Activated T-helper 1 cell treated with anti-CD3 and anti-CD28 coated beads, Interleukin-12 subunit alpha, Interleukin-12 subunit beta, Interleukin-2, Interleukin-4 antibody, amounts not matched to agents 30 ng/mL and 10 ng/mL and 1 ng/mL, durations not matched to agents 14 hours and 24 hours and 36 hours (primary cell): ENCODE results near the gene ABHD16B. TPM values are rescaled to one million over a fixed set of nuclear protein-coding genes. Genes with fewer than 3 reads are reported as not detected.

ENCODE experiments used
- DNase-seq: peaks from one replicate; pipeline ENCODE4 v3.0.0; 2021; ENCODE audit warnings: low spot score
- H3K27ac Mint-ChIP-seq: one replicate; pipeline ENCODE4 v1.8.0; 2021; ENCODE audit warnings: mild to moderate bottlenecking, mixed read lengths
- H3K27me3 Mint-ChIP-seq: one replicate; pipeline ENCODE4 v1.8.0; 2022; ENCODE audit warnings: mild to moderate bottlenecking, moderate library complexity, mixed read lengths; ENCODE audit not compliant: insufficient read depth
- H3K36me3 Mint-ChIP-seq: one replicate; pipeline ENCODE4 v1.8.0; 2021; ENCODE audit warnings: low read depth, mixed read lengths
- H3K4me1 Mint-ChIP-seq: one replicate; pipeline ENCODE4 v1.8.0; 2021; ENCODE audit warnings: low read depth, mixed read lengths
- H3K4me3 Mint-ChIP-seq: one replicate; pipeline ENCODE4 v1.8.0; 2021; ENCODE audit warnings: mild to moderate bottlenecking, moderate library complexity, mixed read lengths
- H3K9me3 Mint-ChIP-seq: one replicate; pipeline ENCODE4 v1.8.0; 2021; ENCODE audit warnings: mixed read lengths
- intact Hi-C: fragments of 100-400 bp; cut with micrococcal nuclease; formaldehyde crosslinking; loops from one replicate; pipeline ENCODE4 v1.15.1; 2024
- total RNA-seq: library from RNA; stranded (reverse); gene quantifications from 2 replicates; pipeline ENCODE4 v1.2.3, GENCODE V29; 2022

ABHD16B gene
- total RNA-seq, 1 donor from 2014 or later: not detected

DNA sequence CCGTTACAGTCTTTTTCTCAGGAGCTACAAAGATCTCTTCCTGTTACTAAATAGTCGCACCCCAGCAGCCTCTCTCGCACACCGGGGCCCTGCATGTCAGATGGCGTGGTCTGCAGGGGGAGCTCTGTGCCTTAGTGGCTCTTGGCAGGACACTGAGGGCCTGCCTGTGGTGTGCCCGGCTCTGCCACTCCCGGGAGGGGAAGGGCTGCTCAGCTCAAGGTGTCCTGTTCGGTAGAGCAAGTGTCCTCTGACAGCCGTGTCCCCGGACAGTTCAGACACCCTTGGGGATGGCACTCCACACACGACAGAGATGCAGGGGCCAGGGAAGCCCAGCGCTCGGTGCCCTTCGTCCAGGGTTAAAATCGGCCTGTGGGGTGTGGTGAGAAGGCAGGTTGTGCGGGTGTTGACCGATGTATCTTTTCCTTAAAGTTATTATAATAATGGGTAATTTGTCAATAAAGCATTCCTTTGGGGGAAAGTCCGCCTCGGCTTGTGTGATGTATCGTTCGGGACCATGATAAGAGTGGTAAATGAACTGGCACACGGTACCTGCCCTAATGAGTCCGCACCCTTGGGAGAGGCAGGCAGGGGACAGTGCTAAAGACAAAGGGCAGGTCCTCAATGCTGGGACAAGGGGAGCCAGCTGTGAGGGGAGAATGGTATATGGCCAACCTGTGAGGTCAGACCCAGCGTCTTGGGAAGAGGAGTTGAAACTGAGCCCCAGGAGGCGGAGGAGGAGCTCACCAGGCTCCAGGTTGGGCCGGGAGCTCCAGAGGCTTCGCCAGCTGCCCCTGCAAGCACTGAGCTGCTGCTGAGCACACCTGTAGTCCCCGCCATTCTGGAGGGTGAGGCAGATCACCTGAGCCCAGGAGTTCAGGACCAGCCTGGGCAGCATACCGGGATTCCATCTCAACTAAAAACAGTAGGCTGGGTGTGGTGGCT, 30.0 kb downstream of the ABHD16B start:
- Mint-ChIP-seq H3K9me3 (no peaks in the 10 kb centered on the region), H3K27me3 (peaks cover 1% of the 10 kb centered on the region), H3K36me3 (peaks cover 24% of the 10 kb centered on the region), H3K4me3 (no peak overlapping the region), H3K27ac (no peak overlapping the region), H3K4me1 (peaks cover 13% of the 10 kb centered on the region)
- intact Hi-C loops: no loop called here
- DNase-seq: no peak

GRCh38 chr20:63892402-63892801, 31.1 kb downstream of the ABHD16B start:
- intact Hi-C loops: no loop called here
- Mint-ChIP-seq H3K9me3 (no peaks in the 10 kb centered on the region), H3K4me3 (no peak overlapping the region), H3K27me3 (peaks cover under 1% of the 10 kb centered on the region), H3K36me3 (peaks cover 26% of the 10 kb centered on the region), H3K27ac (no peak overlapping the region), H3K4me1 (peaks cover 23% of the 10 kb centered on the region)
- DNase-seq: no peak

DNA sequence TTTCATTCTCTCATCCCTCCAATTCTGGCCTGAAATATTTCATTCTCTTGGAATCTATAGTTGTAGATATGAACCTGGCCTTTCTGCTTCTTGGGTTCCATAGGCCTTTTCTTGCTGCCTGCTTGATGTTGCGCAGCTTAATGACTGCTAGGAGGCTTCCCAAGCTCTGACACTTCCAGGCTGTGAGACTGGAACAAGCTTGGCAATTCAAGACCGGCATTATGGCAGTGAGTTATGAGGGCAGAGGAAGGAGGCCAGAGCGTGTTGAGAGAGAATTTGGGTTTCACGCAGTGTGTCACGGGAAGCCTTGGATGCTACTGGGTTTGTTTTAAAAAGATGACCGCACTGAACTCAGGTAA, 32.7 kb downstream of the ABHD16B start:
- intact Hi-C loops: loop anchor here (1.0 kb wide), 2 partner anchors 266 to 341 kb away; no protein-coding TSS in a partner anchor
- DNase-seq: no peak
- no peaks in the 10 kb centered on the region for H3K9me3 Mint-ChIP-seq
- H3K4me3 Mint-ChIP-seq: peak overlapping the region; percentile 85
- peaks cover 38% of the 10 kb centered on the region for H3K4me1 Mint-ChIP-seq
- H3K27ac Mint-ChIP-seq: peak overlapping the region; percentile 85
- peaks cover 31% of the 10 kb centered on the region for H3K36me3 Mint-ChIP-seq
- H3K27me3 Mint-ChIP-seq: no peaks in the 10 kb centered on the region

- Mint-ChIP-seq H3K9me3 (no peaks in the 10 kb centered on the region), H3K4me1 (peaks cover 42% of the 10 kb centered on the region), H3K27me3 (no peaks in the 10 kb centered on the region), H3K36me3 (peaks cover 26% of the 10 kb centered on the region), H3K4me3 (peak within 1 kb of the TSS; percentile 89), H3K27ac (peak within 1 kb of the TSS; percentile 96)
- peak; percentile 98 for DNase-seq
- intact Hi-C loops: loop anchor here (1.0 to 5.0 kb wide), 5 partner anchors 62 to 341 kb away; partner anchors contain the start of genes RGS19, TCEA2 and UCKL1
Measured at GRCh38 chr20:63894358-63895201, 33.3 kb downstream of the ABHD16B start, which contains the start of gene DNAJC5. Gene DNAJC5 (plus strand): TSS chr20:63895126. CDS start chr20:63928346, 33,220 bp downstream.

- peak overlapping the region; percentile 89 for H3K4me3 Mint-ChIP-seq
- H3K4me1 Mint-ChIP-seq: peaks cover 42% of the 10 kb centered on the region
- H3K27ac Mint-ChIP-seq: peak overlapping the region; percentile 96
- DNase-seq: no peak
- no peaks in the 10 kb centered on the region for H3K27me3 Mint-ChIP-seq
- intact Hi-C loops: loop anchor here (1.0 to 5.0 kb wide), 3 partner anchors 61 to 182 kb away; partner anchors contain the start of genes RGS19, TCEA2 and UCKL1
- H3K9me3 Mint-ChIP-seq: no peaks in the 10 kb centered on the region
- H3K36me3 Mint-ChIP-seq: peaks cover 19% of the 10 kb centered on the region
Measured at GRCh38 chr20:63895202-63895951, 34.1 kb downstream of the ABHD16B start.

DNA sequence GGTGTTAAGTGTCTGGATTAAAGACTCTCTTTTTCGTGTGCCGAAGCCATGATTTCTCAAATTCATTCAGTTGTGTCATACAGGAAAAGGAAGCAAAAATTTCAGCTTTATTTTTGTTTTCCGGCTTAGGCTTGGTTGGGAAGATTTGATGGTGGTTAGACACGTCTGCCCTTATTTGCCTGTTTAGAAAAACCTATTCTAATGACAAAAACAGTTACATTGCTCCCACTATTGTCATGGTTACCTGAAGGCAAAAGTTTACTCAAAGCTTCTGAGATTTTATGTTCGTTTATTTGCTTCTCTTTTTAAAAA, 34.6 kb downstream of the ABHD16B start:
- Mint-ChIP-seq H3K4me1 (peaks cover 45% of the 10 kb centered on the region), H3K9me3 (no peaks in the 10 kb centered on the region), H3K27ac (peak overlapping the region; percentile 96)

GRCh38 chr20:63896264-63897105, 35.2 kb downstream of the ABHD16B start:
- peak overlapping the region; percentile 89 for H3K4me3 Mint-ChIP-seq
- H3K27me3 Mint-ChIP-seq: no peaks in the 10 kb centered on the region
- intact Hi-C loops: loop anchor here (1.0 to 5.0 kb wide), 5 partner anchors 24 to 359 kb away; partner anchors contain the start of genes PTK6, RGS19 and TPD52L2
- peaks cover 50% of the 10 kb centered on the region for H3K4me1 Mint-ChIP-seq
- DNase-seq: no peak
- peak overlapping the region; percentile 96 for H3K27ac Mint-ChIP-seq
- peaks cover 18% of the 10 kb centered on the region for H3K36me3 Mint-ChIP-seq
- H3K9me3 Mint-ChIP-seq: no peaks in the 10 kb centered on the region

More for the DNA sequence above, 34.6 kb downstream of the ABHD16B start:
- Mint-ChIP-seq H3K36me3 (peaks cover 19% of the 10 kb centered on the region), H3K27me3 (no peaks in the 10 kb centered on the region), H3K4me3 (peak overlapping the region; percentile 89)
- DNase-seq: no peak
- intact Hi-C loops: loop anchor here (1.0 to 5.0 kb wide), 7 partner anchors 23 to 359 kb away; partner anchors contain the start of genes PTK6, RGS19, TCEA2 and TPD52L2

DNA sequence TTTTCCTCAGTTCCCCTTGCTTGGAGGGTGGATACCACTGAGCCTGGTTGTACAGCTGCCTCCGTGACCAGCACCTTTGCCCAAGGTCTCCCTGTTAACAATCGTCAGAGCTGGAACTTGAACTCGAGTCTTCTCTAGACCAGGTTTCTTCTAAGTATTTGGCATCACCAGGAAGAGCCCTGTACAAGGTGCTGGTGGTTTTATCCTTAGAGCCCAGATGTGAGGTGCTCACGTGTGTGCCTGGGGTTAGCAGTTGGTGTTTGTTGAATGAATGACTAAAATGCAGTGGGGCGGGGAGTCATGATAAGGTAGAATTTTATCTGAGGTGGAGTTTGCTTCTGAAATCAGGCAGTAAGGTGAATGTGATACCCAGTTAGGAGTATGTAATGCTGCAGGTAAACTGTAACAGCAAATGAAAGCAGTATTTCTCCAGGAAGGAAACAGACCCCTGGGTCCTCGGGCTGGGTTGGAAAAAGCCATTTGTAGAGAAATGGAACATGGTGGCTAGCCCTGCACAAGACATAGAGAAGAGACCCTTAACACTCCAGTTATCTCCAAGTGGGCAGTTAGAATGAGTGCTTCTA, 36.8 kb downstream of the ABHD16B start:
- no peak for DNase-seq
- H3K27ac Mint-ChIP-seq: no peak overlapping the region
- peaks cover 17% of the 10 kb centered on the region for H3K36me3 Mint-ChIP-seq
- H3K27me3 Mint-ChIP-seq: no peaks in the 10 kb centered on the region
- intact Hi-C loops: loop anchor here (2.0 to 5.0 kb wide), 2 partner anchors 25 to 179 kb away; partner anchors contain the start of gene RGS19
- H3K4me1 Mint-ChIP-seq: peaks cover 60% of the 10 kb centered on the region
- H3K9me3 Mint-ChIP-seq: no peaks in the 10 kb centered on the region
- H3K4me3 Mint-ChIP-seq: peak overlapping the region; percentile 0

- Mint-ChIP-seq H3K27me3 (no peaks in the 10 kb centered on the region), H3K4me3 (no peak overlapping the region), H3K27ac (peak overlapping the region; percentile 34), H3K4me1 (peaks cover 64% of the 10 kb centered on the region), H3K36me3 (peaks cover 17% of the 10 kb centered on the region), H3K9me3 (no peaks in the 10 kb centered on the region)
- intact Hi-C loops: loop anchor here (5.0 kb wide), 1 partner anchor 178 kb away; the partner anchor contains the start of gene RGS19
- DNase-seq: no peak
Measured at GRCh38 chr20:63898882-63899558, 37.7 kb downstream of the ABHD16B start.

DNA sequence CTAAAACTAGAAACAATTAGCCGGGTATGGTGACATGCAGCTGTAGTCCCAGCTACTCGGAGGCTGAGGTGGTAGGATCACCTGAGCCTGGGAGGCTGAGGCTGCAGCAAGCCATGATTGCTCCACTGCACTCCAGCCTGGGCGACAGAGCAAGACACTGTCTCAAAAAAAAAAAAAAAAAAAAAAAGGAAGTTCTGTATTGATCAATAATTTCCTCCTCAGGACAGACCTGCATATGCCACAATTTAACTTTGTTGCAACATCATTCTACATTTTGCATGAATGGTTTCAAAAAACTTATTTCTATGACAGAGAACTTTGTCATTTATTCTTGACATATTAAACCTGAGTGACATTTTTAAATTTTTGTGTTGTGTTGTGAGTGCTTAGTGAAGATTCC, 39.1 kb downstream of the ABHD16B start:
- peaks cover 17% of the 10 kb centered on the region for H3K36me3 Mint-ChIP-seq
- no peak overlapping the region for H3K4me3 Mint-ChIP-seq
- H3K27me3 Mint-ChIP-seq: no peaks in the 10 kb centered on the region
- no peak overlapping the region for H3K27ac Mint-ChIP-seq
- no peak for DNase-seq
- peaks cover 66% of the 10 kb centered on the region for H3K4me1 Mint-ChIP-seq
- intact Hi-C loops: no loop called here
- no peaks in the 10 kb centered on the region for H3K9me3 Mint-ChIP-seq
